Choroid plexus epithelial cell (primary cell): ENCODE data around the gene ATP2B1.

Experiments used
- DNase-seq: peaks from one replicate; pipeline ENCODE4 v3.0.0-alpha.2; 2010; ENCODE audit warnings: low read depth
- H3K4me3 ChIP-seq: 2 replicates; pipeline ENCODE4 v1.5.1; 2011; ENCODE audit warnings: low read depth, mild to moderate bottlenecking, control low read depth, low read length, moderate library complexity
- TF ChIP-seq, protein P1 (sequence below): conservative IDR thresholded peaks from 2 replicates; pipeline ENCODE4 v1.5.1; 2011; ENCODE audit warnings: low read depth, mild to moderate bottlenecking, control low read depth, inconsistent platforms, low read length, moderate library complexity

Gene ATP2B1

DNA sequence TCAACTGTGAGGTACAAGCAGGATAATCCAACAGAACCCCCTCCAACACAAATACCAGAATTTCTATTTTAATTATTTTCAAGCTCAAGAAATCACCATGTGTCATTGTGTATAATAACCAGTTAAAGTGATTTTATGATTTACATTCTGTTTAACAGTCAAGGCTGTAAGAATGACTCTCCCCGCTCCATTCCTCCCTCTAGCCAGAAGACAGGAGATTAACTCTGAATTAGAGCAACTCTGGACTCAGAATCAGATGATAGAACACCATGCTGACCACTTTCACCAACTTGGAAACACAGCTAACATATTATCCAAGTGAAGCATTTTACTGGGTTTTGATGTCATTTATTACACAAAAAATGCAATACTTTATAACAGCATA is 71.9 kb downstream of the ATP2B1 start:
- peak; percentile 10 for DNase-seq
- H3K4me3 ChIP-seq: no peak overlapping the region
- TF ChIP-seq, protein P1, sequence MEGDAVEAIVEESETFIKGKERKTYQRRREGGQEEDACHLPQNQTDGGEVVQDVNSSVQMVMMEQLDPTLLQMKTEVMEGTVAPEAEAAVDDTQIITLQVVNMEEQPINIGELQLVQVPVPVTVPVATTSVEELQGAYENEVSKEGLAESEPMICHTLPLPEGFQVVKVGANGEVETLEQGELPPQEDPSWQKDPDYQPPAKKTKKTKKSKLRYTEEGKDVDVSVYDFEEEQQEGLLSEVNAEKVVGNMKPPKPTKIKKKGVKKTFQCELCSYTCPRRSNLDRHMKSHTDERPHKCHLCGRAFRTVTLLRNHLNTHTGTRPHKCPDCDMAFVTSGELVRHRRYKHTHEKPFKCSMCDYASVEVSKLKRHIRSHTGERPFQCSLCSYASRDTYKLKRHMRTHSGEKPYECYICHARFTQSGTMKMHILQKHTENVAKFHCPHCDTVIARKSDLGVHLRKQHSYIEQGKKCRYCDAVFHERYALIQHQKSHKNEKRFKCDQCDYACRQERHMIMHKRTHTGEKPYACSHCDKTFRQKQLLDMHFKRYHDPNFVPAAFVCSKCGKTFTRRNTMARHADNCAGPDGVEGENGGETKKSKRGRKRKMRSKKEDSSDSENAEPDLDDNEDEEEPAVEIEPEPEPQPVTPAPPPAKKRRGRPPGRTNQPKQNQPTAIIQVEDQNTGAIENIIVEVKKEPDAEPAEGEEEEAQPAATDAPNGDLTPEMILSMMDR: no peak

DNA sequence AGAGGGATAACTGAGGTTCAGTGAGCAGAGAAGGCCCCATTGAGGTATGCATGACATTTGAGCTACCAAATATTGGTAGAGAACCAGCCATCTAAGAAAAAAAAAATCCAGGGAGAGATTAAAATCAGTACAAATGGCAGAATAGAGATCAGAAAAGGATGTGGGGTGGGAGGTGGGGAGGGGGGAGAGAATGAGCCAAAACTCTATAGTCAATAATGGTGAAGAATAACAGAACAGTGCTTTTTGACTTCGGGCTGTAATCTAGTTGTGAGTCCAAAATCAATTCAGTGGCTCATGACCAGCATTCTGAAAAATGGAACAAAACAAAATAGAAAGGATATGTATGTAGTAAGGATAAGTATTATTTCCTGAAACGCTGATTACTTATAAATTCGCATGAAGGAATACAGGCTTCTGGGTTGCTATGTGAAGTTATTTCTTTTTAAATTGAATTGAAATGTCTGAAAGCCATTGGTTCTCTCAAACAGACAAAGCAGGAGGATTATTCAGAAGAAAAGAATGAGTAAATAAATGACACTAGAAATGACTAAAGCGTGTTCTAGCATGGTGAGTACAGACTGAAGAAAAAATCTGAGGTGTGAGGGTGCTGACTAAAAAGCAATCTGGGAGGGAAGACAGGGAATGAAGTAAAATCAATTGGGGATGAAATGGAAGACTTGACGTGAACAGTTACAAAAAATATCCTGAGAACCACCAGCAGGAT is 72.4 kb downstream of the ATP2B1 start:
- TF ChIP-seq, protein P1: no peak
- DNase-seq: peak; percentile 28
- no peak overlapping the region for H3K4me3 ChIP-seq

DNA sequence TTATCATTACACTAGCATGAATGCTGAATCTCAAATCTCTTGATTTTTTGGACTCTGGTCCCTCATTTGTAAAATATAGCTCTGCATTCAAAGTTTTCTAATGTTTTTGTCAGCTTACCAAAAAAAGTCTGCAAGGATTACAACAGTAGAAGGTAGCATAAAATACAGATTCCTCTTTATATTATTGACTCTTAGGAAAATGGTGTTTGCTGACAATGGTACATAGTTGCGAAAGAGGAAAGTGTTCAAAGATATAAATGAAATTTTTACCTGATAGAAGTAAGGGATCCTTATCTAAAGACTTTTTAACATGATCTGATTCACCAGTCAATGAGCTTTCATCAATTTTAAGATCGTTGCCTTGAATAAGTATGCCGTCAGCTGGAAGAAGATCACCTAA is 74.1 kb downstream of the ATP2B1 start:
- DNase-seq: no peak
- TF ChIP-seq, protein P1: no peak
- no peak overlapping the region for H3K4me3 ChIP-seq

DNA sequence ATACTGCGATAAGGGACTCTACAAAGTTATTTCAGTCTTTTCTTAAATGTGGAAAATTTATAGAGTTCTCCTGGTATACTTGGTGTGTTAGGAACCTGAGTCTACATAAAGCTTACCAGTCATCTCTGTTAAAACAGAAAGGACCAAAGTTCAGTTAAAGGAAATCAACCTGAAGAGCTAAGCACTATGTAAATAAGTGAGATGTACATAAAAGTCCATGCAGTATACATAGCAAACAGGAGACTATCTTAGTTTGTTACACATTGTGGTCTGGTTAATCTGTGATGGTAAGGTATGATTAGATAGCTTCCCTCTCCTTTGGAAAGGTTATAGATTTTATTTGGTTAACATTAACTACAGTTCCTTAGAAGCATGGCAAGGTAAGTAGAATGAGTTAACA is 75.9 kb downstream of the ATP2B1 start:
- TF ChIP-seq, protein P1: no peak
- no peak for DNase-seq
- no peak overlapping the region for H3K4me3 ChIP-seq

DNA sequence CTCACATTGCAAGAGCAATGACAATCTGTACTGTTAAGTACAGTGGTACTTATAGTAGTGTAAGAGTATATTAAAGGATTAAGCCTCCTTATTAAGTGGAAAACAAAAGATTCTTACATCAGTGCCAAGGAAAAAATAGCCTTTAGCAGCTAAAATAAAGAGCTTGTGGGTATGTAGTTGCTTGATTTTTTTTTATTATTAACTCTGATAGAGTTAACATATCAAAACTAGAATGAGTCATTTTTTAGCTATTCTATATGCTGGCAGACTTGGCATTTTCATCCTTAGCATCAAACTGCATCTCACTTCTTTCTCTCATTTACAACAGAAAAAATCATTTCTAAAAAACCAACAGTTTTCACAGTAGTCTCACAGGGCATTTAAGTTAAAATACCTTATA is 86.5 kb downstream of the ATP2B1 start:
- TF ChIP-seq, protein P1: no peak
- DNase-seq: no peak
- H3K4me3 ChIP-seq: no peak overlapping the region

DNA sequence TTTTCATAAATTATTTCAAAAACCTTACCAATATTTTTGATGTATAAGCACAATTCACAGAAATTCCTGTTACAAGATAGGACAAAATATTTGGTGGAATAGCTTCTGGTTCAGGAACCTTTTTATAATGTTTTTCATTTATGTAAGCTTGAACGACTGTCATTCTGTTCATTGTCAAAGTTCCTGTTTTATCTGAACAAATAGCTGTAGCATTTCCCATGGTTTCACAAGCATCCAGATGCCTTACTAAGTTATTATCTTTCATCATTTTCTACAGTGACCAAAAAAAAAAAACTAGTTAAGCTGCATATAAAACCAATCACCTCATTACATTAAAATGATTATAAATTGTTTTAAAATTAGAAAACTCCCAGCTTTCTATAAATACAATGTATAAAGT is 87.1 kb downstream of the ATP2B1 start:
- peak; percentile 26 for DNase-seq
- TF ChIP-seq, protein P1: no peak
- H3K4me3 ChIP-seq: no peak overlapping the region

DNA sequence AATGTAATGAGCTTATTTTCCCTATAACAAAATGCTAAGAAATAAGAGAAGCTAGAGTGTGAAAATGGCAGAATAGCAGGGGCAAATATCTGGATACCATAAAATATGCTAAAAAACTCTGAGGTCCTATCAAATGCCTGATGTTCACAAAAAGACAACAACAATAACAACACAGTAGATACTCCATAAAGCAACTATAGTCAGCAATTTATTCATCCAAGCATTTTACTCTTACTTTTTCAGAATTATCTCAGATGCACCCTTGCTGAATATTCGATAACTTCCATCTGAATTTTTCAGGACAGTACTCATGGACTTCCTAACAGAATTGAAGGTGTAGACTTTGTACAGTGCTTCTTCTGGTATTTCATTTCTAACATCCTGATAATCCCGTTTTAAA is 88.9 kb downstream of the ATP2B1 start:
- no peak for DNase-seq
- H3K4me3 ChIP-seq: no peak overlapping the region
- TF ChIP-seq, protein P1: no peak
